Duodenal mucosa (tissue), 2 donors: ENCODE results near the gene HACD2.

Experiments used
- H3K27ac ChIP-seq: one replicate; pipeline ENCODE4 v1.7.0; 2013; ENCODE audit warnings: low read depth, low read length
- H3K27me3 ChIP-seq, 2 donors: one replicate each; pipeline ENCODE4 v1.7.0; 2013; ENCODE audit warnings: low read length in 2 of 2, control low read depth in 1 of 2; ENCODE audit not compliant: insufficient read depth in 2 of 2, control insufficient read depth in 1 of 2
- H3K36me3 ChIP-seq, 2 donors: one replicate each; pipeline ENCODE4 v1.7.0; 2013; ENCODE audit warnings: low read length in 2 of 2, control low read depth in 1 of 2; ENCODE audit not compliant: insufficient read depth in 2 of 2, control insufficient read depth in 1 of 2
- H3K4me1 ChIP-seq, 2 donors: one replicate each; pipeline ENCODE4 v1.7.0; 2013; ENCODE audit warnings: low read length in 2 of 2, control low read depth in 1 of 2; ENCODE audit not compliant: insufficient read depth in 2 of 2, control insufficient read depth in 1 of 2
- H3K4me3 ChIP-seq, 2 donors: one replicate each; pipeline ENCODE4 v1.7.0; 2013; ENCODE audit warnings: low read length in 2 of 2, low read depth in 1 of 2
- H3K9ac ChIP-seq, 2 donors: one replicate each; pipeline ENCODE4 v1.7.0; 2013; ENCODE audit warnings: low read length in 2 of 2, low read depth in 1 of 2
- H3K9me3 ChIP-seq, 2 donors: one replicate each; pipeline ENCODE4 v1.7.0; 2013; ENCODE audit warnings: low read length in 2 of 2, control low read depth in 1 of 2; ENCODE audit not compliant: control insufficient read depth in 1 of 2

The HACD2 gene

GRCh38 chr3:123518892-123519485, 65.9 kb downstream of the HACD2 start:
- H3K36me3 ChIP-seq = peaks cover under 1 to 7% of the 10 kb centered on the region in 2 donors
- no peak overlapping the region for H3K9ac ChIP-seq
- H3K9me3 ChIP-seq = no peaks in the 10 kb centered on the region
- no peak overlapping the region for H3K27ac ChIP-seq
- H3K27me3 ChIP-seq = no peaks in the 10 kb centered on the region
- no peaks in the 10 kb centered on the region for H3K4me1 ChIP-seq
- H3K4me3 ChIP-seq = no peak overlapping the region

GRCh38 chr3:123511726-123512125, 73.1 kb downstream of the HACD2 start:
- Histone ChIP-seq H3K9ac (no peak overlapping the region), H3K27me3 (no peaks in the 10 kb centered on the region), H3K9me3 (no peaks in the 10 kb centered on the region), H3K4me3 (no peak overlapping the region), H3K27ac (no peak overlapping the region), H3K36me3 (peaks cover 6 to 11% of the 10 kb centered on the region in 2 donors), H3K4me1 (no peaks in the 10 kb centered on the region)

GRCh38 chr3:123511084-123511483, 73.8 kb downstream of the HACD2 start:
- Histone ChIP-seq H3K9ac (no peak overlapping the region), H3K36me3 (peaks cover 6 to 11% of the 10 kb centered on the region in 2 donors), H3K9me3 (no peaks in the 10 kb centered on the region), H3K4me1 (no peaks in the 10 kb centered on the region), H3K4me3 (no peak overlapping the region), H3K27ac (no peak overlapping the region), H3K27me3 (no peaks in the 10 kb centered on the region)

GRCh38 chr3:123508178-123508577, 76.7 kb downstream of the HACD2 start:
- no peak overlapping the region for H3K9ac ChIP-seq
- no peak overlapping the region for H3K27ac ChIP-seq
- no peaks in the 10 kb centered on the region for H3K9me3 ChIP-seq
- no peaks in the 10 kb centered on the region for H3K27me3 ChIP-seq
- no peaks in the 10 kb centered on the region for H3K4me1 ChIP-seq
- H3K36me3 ChIP-seq = peaks cover under 1% of the 10 kb centered on the region in 2 donors
- no peak overlapping the region for H3K4me3 ChIP-seq

GRCh38 chr3:123505820-123506219, 79.0 kb downstream of the HACD2 start:
- H3K9me3 ChIP-seq = no peaks in the 10 kb centered on the region
- H3K36me3 ChIP-seq = no peaks in the 10 kb centered on the region
- no peaks in the 10 kb centered on the region for H3K27me3 ChIP-seq
- no peak overlapping the region for H3K27ac ChIP-seq
- H3K4me1 ChIP-seq = no peaks in the 10 kb centered on the region
- H3K9ac ChIP-seq = no peak overlapping the region
- H3K4me3 ChIP-seq = no peak overlapping the region

- H3K36me3 ChIP-seq = peaks cover 4 to 8% of the 10 kb centered on the region in 2 donors
- H3K27me3 ChIP-seq = no peaks in the 10 kb centered on the region
- H3K9ac ChIP-seq = no peak overlapping the region
- H3K4me3 ChIP-seq = no peak overlapping the region
- no peaks in the 10 kb centered on the region for H3K9me3 ChIP-seq
- H3K27ac ChIP-seq = no peak overlapping the region
- H3K4me1 ChIP-seq = no peaks in the 10 kb centered on the region
Measured at GRCh38 chr3:123503203-123503602, 81.7 kb downstream of the HACD2 start.

GRCh38 chr3:123499322-123499721, 85.5 kb downstream of the HACD2 start:
- Histone ChIP-seq H3K4me3 (no peak overlapping the region), H3K36me3 (peaks cover 4 to 37% of the 10 kb centered on the region in 2 donors), H3K4me1 (no peaks in the 10 kb centered on the region), H3K9me3 (no peaks in the 10 kb centered on the region), H3K27me3 (no peaks in the 10 kb centered on the region), H3K9ac (no peak overlapping the region), H3K27ac (no peak overlapping the region)

- H3K4me1 ChIP-seq = no peaks in the 10 kb centered on the region
- no peaks in the 10 kb centered on the region for H3K27me3 ChIP-seq
- H3K9me3 ChIP-seq = no peaks in the 10 kb centered on the region
- H3K9ac ChIP-seq = no peak overlapping the region
- peaks cover 4 to 43% of the 10 kb centered on the region in 2 donors for H3K36me3 ChIP-seq
- H3K4me3 ChIP-seq = no peak overlapping the region
- no peak overlapping the region for H3K27ac ChIP-seq
Measured at GRCh38 chr3:123498761-123499160, 86.1 kb downstream of the HACD2 start.

GRCh38 chr3:123493912-123494311, 90.9 kb downstream of the HACD2 start:
- H3K36me3 ChIP-seq = peaks cover 3 to 46% of the 10 kb centered on the region in 2 donors
- H3K27ac ChIP-seq = no peak overlapping the region
- H3K9ac ChIP-seq = no peak overlapping the region
- no peak overlapping the region for H3K4me3 ChIP-seq
- H3K9me3 ChIP-seq = no peaks in the 10 kb centered on the region
- H3K27me3 ChIP-seq = no peaks in the 10 kb centered on the region
- no peaks in the 10 kb centered on the region for H3K4me1 ChIP-seq

GRCh38 chr3:123491966-123492587, 92.8 kb downstream of the HACD2 start:
- Histone ChIP-seq H3K27ac (no peak overlapping the region), H3K9ac (no peak overlapping the region), H3K9me3 (no peaks in the 10 kb centered on the region), H3K4me1 (no peaks in the 10 kb centered on the region), H3K27me3 (no peaks in the 10 kb centered on the region), H3K36me3 (peaks cover 0 to 29% of the 10 kb centered on the region in 2 donors), H3K4me3 (no peak overlapping the region)
